Measurements from ENCODE around the gene SYNC.
A peak's percentile ranks its signal among the peaks of the same experiment; 100 is the strongest.

SYNC gene

GRCh38 chr1:32702599-32703478, at the start of gene SYNC:
Gene SYNC, minus strand, starts transcription at chr1:32702770. Its CDS starts 110 bp downstream, at chr1:32702660.
- DNase-seq (ENCODE audit: low spot score), result peak; percentile 13

- DNase-seq (ENCODE audit: low spot score), result no peak
These were observed 47.2 kb upstream of the SYNC start for GRCh38 chr1:32749771-32750170.

GRCh38 chr1:32749332-32749731, 46.8 kb upstream of the SYNC start:
- no peak for DNase-seq (ENCODE audit: low spot score)

- no peak for DNase-seq (ENCODE audit: low spot score)
These were observed 46.4 kb upstream of the SYNC start for GRCh38 chr1:32748926-32749325.

- no peak for DNase-seq (ENCODE audit: low spot score)
These were observed 45.8 kb upstream of the SYNC start for GRCh38 chr1:32748348-32748747.

- no peak for DNase-seq (ENCODE audit: low spot score)
These were observed 43.6 kb upstream of the SYNC start for GRCh38 chr1:32746130-32746529.

GRCh38 chr1:32744071-32744425, 41.5 kb upstream of the SYNC start:
- no peak for DNase-seq (ENCODE audit: low spot score)

- DNase-seq (ENCODE audit: low spot score), result no peak
These were observed 41.0 kb upstream of the SYNC start for GRCh38 chr1:32743380-32744070.

- DNase-seq (ENCODE audit: low spot score), result no peak
These were observed 40.4 kb upstream of the SYNC start for GRCh38 chr1:32742956-32743355.

GRCh38 chr1:32742199-32742947, 39.8 kb upstream of the SYNC start:
- no peak for DNase-seq (ENCODE audit: low spot score)

GRCh38 chr1:32741413-32742198, 39.0 kb upstream of the SYNC start:
- DNase-seq (ENCODE audit: low spot score), result no peak

- no peak for DNase-seq (ENCODE audit: low spot score)
These were observed 38.5 kb upstream of the SYNC start for GRCh38 chr1:32741059-32741412.

GRCh38 chr1:32736812-32737791, 34.5 kb upstream of the SYNC start:
- no peak for DNase-seq (ENCODE audit: low spot score)

GRCh38 chr1:32733582-32734321, 31.2 kb upstream of the SYNC start:
- DNase-seq (ENCODE audit: low spot score), result no peak

GRCh38 chr1:32729254-32730046, 26.9 kb upstream of the SYNC start:
- DNase-seq (ENCODE audit: low spot score), result no peak

- no peak for DNase-seq (ENCODE audit: low spot score)
These were observed 26.0 kb upstream of the SYNC start for GRCh38 chr1:32728413-32729077.

- no peak for DNase-seq (ENCODE audit: low spot score)
These were observed 25.3 kb upstream of the SYNC start for GRCh38 chr1:32727876-32728275.

GRCh38 chr1:32725615-32725982, 23.0 kb upstream of the SYNC start:
- DNase-seq (ENCODE audit: low spot score), result no peak

Measured in Ammon's horn (tissue), 1 donor.